Measurements from ENCODE around the gene HPSE2. TPM values are rescaled to one million over a fixed set of nuclear protein-coding genes. Genes with fewer than 3 reads are reported as not detected.

Gene HPSE2
- total RNA-seq, 1 experiment from 2014 or later: 0.05 TPM

GRCh38 chr10:98673171-98673782, 562.4 kb downstream of the HPSE2 start:
- RAD21 ChIA-PET (ENCODE audit: low non-redundant PET in 1 of 2, low total read pairs in 2 of 2, uncharacterized antibody in 2 of 2, unreplicated experiment in 2 of 2): no interaction called here
- Histone ChIP-seq H3K36me3 (ENCODE audit: control insufficient read depth in 1 of 2, insufficient read depth in 2 of 2, low read length in 2 of 2) (no peaks in the 10 kb centered on the region), H3K9me3 (ENCODE audit: control insufficient read depth in 1 of 2, insufficient read depth in 1 of 2, low read depth in 1 of 2, low read length in 2 of 2) (no peaks in the 10 kb centered on the region), H4K20me1 (ENCODE audit: insufficient read depth) (no peaks in the 10 kb centered on the region), H3K4me2 (ENCODE audit: low read length) (no peak overlapping the region), H3K9ac (ENCODE audit: low read length) (no peak overlapping the region), H3K4me1 (ENCODE audit: control insufficient read depth in 1 of 2, insufficient read depth in 2 of 2, low read length in 2 of 2) (no peaks in the 10 kb centered on the region), H3K79me2 (ENCODE audit: insufficient read depth, low read length) (no peaks in the 10 kb centered on the region), H3K4me3 (replicated peaks in 1 of 2; ENCODE audit: low read depth in 1 of 2, low read length in 2 of 2) (no peak overlapping the region), H3K27ac (ENCODE audit: low read depth, low read length) (no peak overlapping the region), H2AFZ (ENCODE audit: low read depth, low read length, poor library complexity, severe bottlenecking) (no peak overlapping the region), H3K27me3 (ENCODE audit: insufficient read depth, low read length) (peaks cover 37% of the 10 kb centered on the region), H3K9me2 (ENCODE audit: insufficient read depth) (no peaks in the 10 kb centered on the region)
- POLR2A ChIA-PET: no interaction called here
- DNase-seq (ENCODE audit: low read depth, low spot score) (no peak), ATAC-seq (no peak)
- CTCF ChIA-PET: no interaction called here
- intact Hi-C loops (cut with micrococcal nuclease): no loop called here
- TF ChIP-seq SIN3A (IDR thresholded peaks at IDR 0.05; ENCODE audit: low read depth) (no peak), EGR1 (IDR thresholded peaks at IDR 0.05; ENCODE audit: low read depth) (no peak)
- BruUV-seq (replicated peaks): no TSS peak

DNA sequence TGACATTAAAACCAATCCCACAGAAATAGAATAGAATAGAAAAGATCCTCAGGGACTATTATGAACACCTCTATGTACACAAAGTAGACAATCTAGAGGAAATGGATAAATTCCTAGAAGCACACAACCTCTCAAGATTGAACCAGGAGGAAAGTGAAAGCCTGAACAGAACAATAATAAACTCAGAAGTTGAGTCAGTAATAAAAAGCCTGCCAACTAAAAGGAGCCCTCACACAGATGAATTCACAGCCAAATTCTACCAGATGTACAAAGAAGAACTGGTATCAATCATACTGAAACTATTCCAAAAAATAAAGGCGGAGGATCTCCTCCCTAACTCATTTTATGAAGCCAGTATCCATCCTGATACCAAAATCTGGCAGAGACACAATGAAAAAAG, 568.6 kb downstream of the HPSE2 start:
- ATAC-seq (no peak), DNase-seq (ENCODE audit: low read depth, low spot score) (no peak)
- ChIA-PET CTCF (interaction anchor here (2.5 kb wide), 1 partner anchor 200 kb away, joined by 10 read pairs; no protein-coding TSS in a partner anchor), POLR2A (no interaction called here), RAD21 (ENCODE audit: low non-redundant PET in 1 of 2, low total read pairs in 2 of 2, uncharacterized antibody in 2 of 2, unreplicated experiment in 2 of 2) (no interaction called here)
- Histone ChIP-seq H3K27ac (ENCODE audit: low read depth, low read length) (no peak overlapping the region), H3K79me2 (ENCODE audit: insufficient read depth, low read length) (no peaks in the 10 kb centered on the region), H3K9me2 (ENCODE audit: insufficient read depth) (no peaks in the 10 kb centered on the region), H3K4me2 (ENCODE audit: low read length) (no peak overlapping the region), H3K4me3 (replicated peaks in 1 of 2; ENCODE audit: low read depth in 1 of 2, low read length in 2 of 2) (no peak overlapping the region), H3K9me3 (ENCODE audit: control insufficient read depth in 1 of 2, insufficient read depth in 1 of 2, low read depth in 1 of 2, low read length in 2 of 2) (no peaks in the 10 kb centered on the region), H3K27me3 (ENCODE audit: insufficient read depth, low read length) (peaks cover 16% of the 10 kb centered on the region), H4K20me1 (ENCODE audit: insufficient read depth) (no peaks in the 10 kb centered on the region), H3K4me1 (ENCODE audit: control insufficient read depth in 1 of 2, insufficient read depth in 2 of 2, low read length in 2 of 2) (no peaks in the 10 kb centered on the region), H3K9ac (ENCODE audit: low read length) (no peak overlapping the region), H2AFZ (ENCODE audit: low read depth, low read length, poor library complexity, severe bottlenecking) (no peak overlapping the region), H3K36me3 (ENCODE audit: control insufficient read depth in 1 of 2, insufficient read depth in 2 of 2, low read length in 2 of 2) (no peaks in the 10 kb centered on the region)
- BruUV-seq (replicated peaks): no TSS peak
- TF ChIP-seq ELF1 (IDR thresholded peaks at IDR 0.05; ENCODE audit: borderline replicate concordance, low read depth): no peak
- TF ChIP-seq, protein P1, sequence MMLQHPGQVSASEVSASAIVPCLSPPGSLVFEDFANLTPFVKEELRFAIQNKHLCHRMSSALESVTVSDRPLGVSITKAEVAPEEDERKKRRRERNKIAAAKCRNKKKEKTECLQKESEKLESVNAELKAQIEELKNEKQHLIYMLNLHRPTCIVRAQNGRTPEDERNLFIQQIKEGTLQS (IDR thresholded peaks at IDR 0.05): no peak
- TF ChIP-seq YY1 (IDR thresholded peaks at IDR 0.05; ENCODE audit: extremely low read depth, insufficient replicate concordance, low read depth, low read length): no peak
- no peak for TF ChIP-seq SIN3A (IDR thresholded peaks at IDR 0.05; ENCODE audit: low read depth)
- TF ChIP-seq SRF (IDR thresholded peaks at IDR 0.05; ENCODE audit: low read depth): no peak
- no peak for TF ChIP-seq ZFX (IDR thresholded peaks at IDR 0.05)
- no peak for TF ChIP-seq EZH2 (IDR thresholded peaks at IDR 0.05)
- no peak for TF ChIP-seq POLR2AphosphoS5 (IDR thresholded peaks at IDR 0.05; ENCODE audit: low read depth, low read length)
- TF ChIP-seq, protein P2, sequence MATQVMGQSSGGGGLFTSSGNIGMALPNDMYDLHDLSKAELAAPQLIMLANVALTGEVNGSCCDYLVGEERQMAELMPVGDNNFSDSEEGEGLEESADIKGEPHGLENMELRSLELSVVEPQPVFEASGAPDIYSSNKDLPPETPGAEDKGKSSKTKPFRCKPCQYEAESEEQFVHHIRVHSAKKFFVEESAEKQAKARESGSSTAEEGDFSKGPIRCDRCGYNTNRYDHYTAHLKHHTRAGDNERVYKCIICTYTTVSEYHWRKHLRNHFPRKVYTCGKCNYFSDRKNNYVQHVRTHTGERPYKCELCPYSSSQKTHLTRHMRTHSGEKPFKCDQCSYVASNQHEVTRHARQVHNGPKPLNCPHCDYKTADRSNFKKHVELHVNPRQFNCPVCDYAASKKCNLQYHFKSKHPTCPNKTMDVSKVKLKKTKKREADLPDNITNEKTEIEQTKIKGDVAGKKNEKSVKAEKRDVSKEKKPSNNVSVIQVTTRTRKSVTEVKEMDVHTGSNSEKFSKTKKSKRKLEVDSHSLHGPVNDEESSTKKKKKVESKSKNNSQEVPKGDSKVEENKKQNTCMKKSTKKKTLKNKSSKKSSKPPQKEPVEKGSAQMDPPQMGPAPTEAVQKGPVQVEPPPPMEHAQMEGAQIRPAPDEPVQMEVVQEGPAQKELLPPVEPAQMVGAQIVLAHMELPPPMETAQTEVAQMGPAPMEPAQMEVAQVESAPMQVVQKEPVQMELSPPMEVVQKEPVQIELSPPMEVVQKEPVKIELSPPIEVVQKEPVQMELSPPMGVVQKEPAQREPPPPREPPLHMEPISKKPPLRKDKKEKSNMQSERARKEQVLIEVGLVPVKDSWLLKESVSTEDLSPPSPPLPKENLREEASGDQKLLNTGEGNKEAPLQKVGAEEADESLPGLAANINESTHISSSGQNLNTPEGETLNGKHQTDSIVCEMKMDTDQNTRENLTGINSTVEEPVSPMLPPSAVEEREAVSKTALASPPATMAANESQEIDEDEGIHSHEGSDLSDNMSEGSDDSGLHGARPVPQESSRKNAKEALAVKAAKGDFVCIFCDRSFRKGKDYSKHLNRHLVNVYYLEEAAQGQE (IDR thresholded peaks at IDR 0.05; ENCODE audit: low read depth): no peak
- TF ChIP-seq JUND (IDR thresholded peaks at IDR 0.05): no peak
- TF ChIP-seq CEBPB (IDR thresholded peaks at IDR 0.05; ENCODE audit: low read depth): no peak
- no peak for TF ChIP-seq SP1 (IDR thresholded peaks at IDR 0.05; ENCODE audit: low read depth)
- TF ChIP-seq FOSL1 (IDR thresholded peaks at IDR 0.05; ENCODE audit: low read depth): no peak
- no peak for TF ChIP-seq CTCF (IDR thresholded peaks at IDR 0.05 in 2 of 3, conservative IDR thresholded peaks at IDR 0.05 in 1 of 3; ENCODE audit: borderline replicate concordance in 1 of 3, insufficient read depth in 1 of 3, low read depth in 2 of 3, low read length in 2 of 3)
- TF ChIP-seq ZNF274 (IDR thresholded peaks at IDR 0.05; ENCODE audit: low read depth, low read length): no peak
- no peak for TF ChIP-seq EZH2phosphoT487 (IDR thresholded peaks at IDR 0.05; ENCODE audit: borderline replicate concordance)
- intact Hi-C loops (cut with micrococcal nuclease): loop anchor here (10.0 kb wide), 1 partner anchor 752 kb away; no protein-coding TSS in a partner anchor

Measured in HCT116 (cell line).